GM12878 (cell line): Measurements from ENCODE around the gene SLC5A10. TPM values are rescaled to one million over a fixed set of nuclear protein-coding genes. Genes with fewer than 3 reads are reported as not detected.

Source experiments
- EED ChIP-seq: sonication (generic); IDR thresholded peaks from 2 replicates; pipeline ENCODE4 v1.6.1; 2016; ENCODE audit warnings: antibody characterized with exemption, low read depth
- HCFC1 ChIP-seq: fragments of 150-350 bp; IDR thresholded peaks from 2 replicates; pipeline ENCODE4 v1.6.1; 2014; ENCODE audit warnings: low read length
- JUNB ChIP-seq: IDR thresholded peaks from 2 replicates; pipeline ENCODE4 v1.6.1; 2016; ENCODE audit warnings: antibody characterized with exemption, mild to moderate bottlenecking
- MEF2A ChIP-seq: IDR thresholded peaks from 2 replicates; pipeline ENCODE4 v1.6.1; 2011; ENCODE audit warnings: low read depth, mild to moderate bottlenecking, low read length, moderate library complexity; ENCODE audit not compliant: insufficient read depth
- MTA3 ChIP-seq: IDR thresholded peaks from 2 replicates; pipeline ENCODE4 v1.6.1; 2012; ENCODE audit warnings: low read length, inconsistent platforms, borderline replicate concordance
- NFXL1 ChIP-seq: fragments of 450-650 bp; IDR thresholded peaks from 2 replicates; pipeline ENCODE4 v1.6.1; 2017; ENCODE audit warnings: antibody characterized with exemption, mild to moderate bottlenecking, borderline replicate concordance
- NFYB ChIP-seq: IDR thresholded peaks from 2 replicates; pipeline ENCODE4 v1.6.1; 2011; ENCODE audit warnings: low read depth, mild to moderate bottlenecking, low read length, improper control_type of control experiment, moderate library complexity; ENCODE audit not compliant: insufficient read depth
- POLR2AphosphoS2 ChIP-seq: IDR thresholded peaks from 2 replicates; pipeline ENCODE4 v1.6.1; 2011; ENCODE audit warnings: low read depth, mild to moderate bottlenecking, low read length, improper control_type of control experiment, moderate library complexity
- RAD21 ChIP-seq: IDR thresholded peaks from 2 replicates; pipeline ENCODE4 v1.6.1; 2011; ENCODE audit warnings: mild to moderate bottlenecking, low read depth, low read length, moderate library complexity; ENCODE audit not compliant: insufficient read depth
- SRF ChIP-seq, 2 experiments: IDR thresholded peaks; 2 replicates each; pipeline ENCODE4 v1.6.1; 2011; ENCODE audit warnings: low read depth in 2 of 2, low read length in 2 of 2, mild to moderate bottlenecking in 1 of 2, moderate library complexity in 1 of 2
- SUPT20H ChIP-seq: IDR thresholded peaks from 2 replicates; pipeline ENCODE4 v1.6.1; 2011; ENCODE audit warnings: low read depth, mild to moderate bottlenecking, low read length, moderate library complexity, borderline replicate concordance; ENCODE audit not compliant: control insufficient read depth
- polyA plus RNA-seq, 11 experiments: library from polyadenylated mRNA; depleted of rRNA in 4 of 11; unstranded in 6 of 11; stranded (reverse) in 5 of 11; fragments of >200 nt; fragmentation: Nextera tagmentation in 4 of 11; fragmentation: Illumina TruSeq in 1 of 11; extraction: Ambion mirVana in 4 of 11; extraction: Trizol in 1 of 11; gene quantifications; 1 replicate in 1 of 11; 2 replicates in 10 of 11; pipeline versions ENCODE4 v1.2.1 to v1.2.3, GENCODE V29; 2011 to 2016; ENCODE audit warnings: inconsistent platforms in 2 of 11, missing spikeins in 2 of 11, low read depth in 1 of 11
- total RNA-seq, 4 experiments: library from RNA; depleted of rRNA in 3 of 4; stranded (reverse); fragments of >200 nt in 3 of 4; fragmentation: Illumina TruSeq in 1 of 4; extraction: Trizol in 1 of 4; gene quantifications; 2 replicates each; pipeline versions ENCODE4 v1.2.1 to v1.2.3, GENCODE V29; 2013 to 2021
- TF ChIP-seq, protein P1 (sequence below): fragments of 450-650 bp; IDR thresholded peaks from 2 replicates; pipeline ENCODE4 v1.6.1; 2018; ENCODE audit warnings: borderline replicate concordance, mild to moderate bottlenecking; ENCODE audit not compliant: partially characterized antibody
- TF ChIP-seq, protein P2 (sequence below): fragments of 450-650 bp; IDR thresholded peaks from 2 replicates; pipeline ENCODE4 v1.6.1; 2017; ENCODE audit warnings: low read depth, mild to moderate bottlenecking, moderate library complexity
- TF ChIP-seq, protein P3 (sequence below): IDR thresholded peaks from 2 replicates; pipeline ENCODE4 v1.6.1; 2012; ENCODE audit warnings: improper control_type of control experiment, low read depth, low read length; ENCODE audit not compliant: insufficient replicate concordance
- TF ChIP-seq, protein P4 (sequence below): fragments of 450-650 bp; IDR thresholded peaks from 2 replicates; pipeline ENCODE4 v1.6.1; 2017; ENCODE audit warnings: antibody characterized with exemption, mild to moderate bottlenecking, moderate library complexity
- TF ChIP-seq, protein P5 (sequence below): IDR thresholded peaks from 2 replicates; pipeline ENCODE4 v1.6.1; 2011; ENCODE audit warnings: mild to moderate bottlenecking, low read depth, low read length, moderate library complexity; ENCODE audit not compliant: insufficient replicate concordance

SLC5A10 gene
- total and polyA plus RNA-seq, 10 of the 15 experiments (the other 5 are each of a cell fraction or from before 2014, with no cell fraction given), result under 0.01 to 0.18 (median 0.07) TPM; not detected in 4

DNA sequence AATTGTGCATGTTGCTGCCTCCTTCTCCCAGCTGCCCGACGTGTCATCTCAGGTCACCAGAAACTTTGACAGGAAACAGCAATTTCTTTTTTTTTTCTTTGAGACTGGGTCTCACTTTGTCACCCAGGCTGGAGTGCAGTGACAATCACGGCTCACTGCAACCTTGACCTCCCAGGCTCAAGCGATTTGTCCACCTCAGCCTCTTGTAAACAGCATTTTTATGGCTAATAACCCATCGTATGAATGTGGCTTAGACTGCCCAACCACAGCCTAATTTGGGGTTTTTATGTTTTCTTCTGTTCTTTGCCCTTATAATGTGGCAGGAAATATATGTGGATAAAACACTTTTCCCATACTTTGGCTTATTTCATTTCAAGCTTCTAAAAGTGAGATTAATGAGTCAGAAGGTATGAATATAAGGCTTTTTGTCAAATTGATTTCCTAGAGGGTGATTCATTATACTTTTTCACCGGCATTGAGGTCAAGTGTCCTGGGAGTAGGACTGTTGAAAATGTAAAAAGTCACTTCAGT, 31.0 kb upstream of the SLC5A10 start (continued):
- TF ChIP-seq, protein P1, sequence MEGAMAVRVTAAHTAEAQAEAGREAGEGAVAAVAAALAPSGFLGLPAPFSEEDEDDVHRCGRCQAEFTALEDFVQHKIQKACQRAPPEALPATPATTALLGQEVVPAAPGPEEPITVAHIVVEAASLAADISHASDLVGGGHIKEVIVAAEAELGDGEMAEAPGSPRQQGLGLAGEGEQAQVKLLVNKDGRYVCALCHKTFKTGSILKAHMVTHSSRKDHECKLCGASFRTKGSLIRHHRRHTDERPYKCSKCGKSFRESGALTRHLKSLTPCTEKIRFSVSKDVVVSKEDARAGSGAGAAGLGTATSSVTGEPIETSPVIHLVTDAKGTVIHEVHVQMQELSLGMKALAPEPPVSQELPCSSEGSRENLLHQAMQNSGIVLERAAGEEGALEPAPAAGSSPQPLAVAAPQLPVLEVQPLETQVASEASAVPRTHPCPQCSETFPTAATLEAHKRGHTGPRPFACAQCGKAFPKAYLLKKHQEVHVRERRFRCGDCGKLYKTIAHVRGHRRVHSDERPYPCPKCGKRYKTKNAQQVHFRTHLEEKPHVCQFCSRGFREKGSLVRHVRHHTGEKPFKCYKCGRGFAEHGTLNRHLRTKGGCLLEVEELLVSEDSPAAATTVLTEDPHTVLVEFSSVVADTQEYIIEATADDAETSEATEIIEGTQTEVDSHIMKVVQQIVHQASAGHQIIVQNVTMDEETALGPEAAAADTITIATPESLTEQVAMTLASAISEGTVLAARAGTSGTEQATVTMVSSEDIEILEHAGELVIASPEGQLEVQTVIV, result no peak
- TF ChIP-seq RAD21 (no peak), SRF (IDR thresholded peaks at IDR 0.05; ENCODE audit: low read depth in 2 of 2, low read length in 2 of 2) (no peak), EED (no peak), HCFC1 (no peak), JUNB (no peak), MEF2A (no peak), MTA3 (no peak), NFXL1 (no peak), SUPT20H (no peak), POLR2AphosphoS2 (no peak), NFYB (no peak)
- TF ChIP-seq, protein P2, sequence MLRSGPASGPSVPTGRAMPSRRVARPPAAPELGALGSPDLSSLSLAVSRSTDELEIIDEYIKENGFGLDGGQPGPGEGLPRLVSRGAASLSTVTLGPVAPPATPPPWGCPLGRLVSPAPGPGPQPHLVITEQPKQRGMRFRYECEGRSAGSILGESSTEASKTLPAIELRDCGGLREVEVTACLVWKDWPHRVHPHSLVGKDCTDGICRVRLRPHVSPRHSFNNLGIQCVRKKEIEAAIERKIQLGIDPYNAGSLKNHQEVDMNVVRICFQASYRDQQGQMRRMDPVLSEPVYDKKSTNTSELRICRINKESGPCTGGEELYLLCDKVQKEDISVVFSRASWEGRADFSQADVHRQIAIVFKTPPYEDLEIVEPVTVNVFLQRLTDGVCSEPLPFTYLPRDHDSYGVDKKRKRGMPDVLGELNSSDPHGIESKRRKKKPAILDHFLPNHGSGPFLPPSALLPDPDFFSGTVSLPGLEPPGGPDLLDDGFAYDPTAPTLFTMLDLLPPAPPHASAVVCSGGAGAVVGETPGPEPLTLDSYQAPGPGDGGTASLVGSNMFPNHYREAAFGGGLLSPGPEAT, result peak; percentile 62; the same call in 1 of the 2 replicates
- TF ChIP-seq, protein P3, sequence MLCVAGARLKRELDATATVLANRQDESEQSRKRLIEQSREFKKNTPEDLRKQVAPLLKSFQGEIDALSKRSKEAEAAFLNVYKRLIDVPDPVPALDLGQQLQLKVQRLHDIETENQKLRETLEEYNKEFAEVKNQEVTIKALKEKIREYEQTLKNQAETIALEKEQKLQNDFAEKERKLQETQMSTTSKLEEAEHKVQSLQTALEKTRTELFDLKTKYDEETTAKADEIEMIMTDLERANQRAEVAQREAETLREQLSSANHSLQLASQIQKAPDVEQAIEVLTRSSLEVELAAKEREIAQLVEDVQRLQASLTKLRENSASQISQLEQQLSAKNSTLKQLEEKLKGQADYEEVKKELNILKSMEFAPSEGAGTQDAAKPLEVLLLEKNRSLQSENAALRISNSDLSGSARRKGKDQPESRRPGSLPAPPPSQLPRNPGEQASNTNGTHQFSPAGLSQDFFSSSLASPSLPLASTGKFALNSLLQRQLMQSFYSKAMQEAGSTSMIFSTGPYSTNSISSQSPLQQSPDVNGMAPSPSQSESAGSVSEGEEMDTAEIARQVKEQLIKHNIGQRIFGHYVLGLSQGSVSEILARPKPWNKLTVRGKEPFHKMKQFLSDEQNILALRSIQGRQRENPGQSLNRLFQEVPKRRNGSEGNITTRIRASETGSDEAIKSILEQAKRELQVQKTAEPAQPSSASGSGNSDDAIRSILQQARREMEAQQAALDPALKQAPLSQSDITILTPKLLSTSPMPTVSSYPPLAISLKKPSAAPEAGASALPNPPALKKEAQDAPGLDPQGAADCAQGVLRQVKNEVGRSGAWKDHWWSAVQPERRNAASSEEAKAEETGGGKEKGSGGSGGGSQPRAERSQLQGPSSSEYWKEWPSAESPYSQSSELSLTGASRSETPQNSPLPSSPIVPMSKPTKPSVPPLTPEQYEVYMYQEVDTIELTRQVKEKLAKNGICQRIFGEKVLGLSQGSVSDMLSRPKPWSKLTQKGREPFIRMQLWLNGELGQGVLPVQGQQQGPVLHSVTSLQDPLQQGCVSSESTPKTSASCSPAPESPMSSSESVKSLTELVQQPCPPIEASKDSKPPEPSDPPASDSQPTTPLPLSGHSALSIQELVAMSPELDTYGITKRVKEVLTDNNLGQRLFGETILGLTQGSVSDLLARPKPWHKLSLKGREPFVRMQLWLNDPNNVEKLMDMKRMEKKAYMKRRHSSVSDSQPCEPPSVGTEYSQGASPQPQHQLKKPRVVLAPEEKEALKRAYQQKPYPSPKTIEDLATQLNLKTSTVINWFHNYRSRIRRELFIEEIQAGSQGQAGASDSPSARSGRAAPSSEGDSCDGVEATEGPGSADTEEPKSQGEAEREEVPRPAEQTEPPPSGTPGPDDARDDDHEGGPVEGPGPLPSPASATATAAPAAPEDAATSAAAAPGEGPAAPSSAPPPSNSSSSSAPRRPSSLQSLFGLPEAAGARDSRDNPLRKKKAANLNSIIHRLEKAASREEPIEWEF, result no peak
- TF ChIP-seq, protein P4, sequence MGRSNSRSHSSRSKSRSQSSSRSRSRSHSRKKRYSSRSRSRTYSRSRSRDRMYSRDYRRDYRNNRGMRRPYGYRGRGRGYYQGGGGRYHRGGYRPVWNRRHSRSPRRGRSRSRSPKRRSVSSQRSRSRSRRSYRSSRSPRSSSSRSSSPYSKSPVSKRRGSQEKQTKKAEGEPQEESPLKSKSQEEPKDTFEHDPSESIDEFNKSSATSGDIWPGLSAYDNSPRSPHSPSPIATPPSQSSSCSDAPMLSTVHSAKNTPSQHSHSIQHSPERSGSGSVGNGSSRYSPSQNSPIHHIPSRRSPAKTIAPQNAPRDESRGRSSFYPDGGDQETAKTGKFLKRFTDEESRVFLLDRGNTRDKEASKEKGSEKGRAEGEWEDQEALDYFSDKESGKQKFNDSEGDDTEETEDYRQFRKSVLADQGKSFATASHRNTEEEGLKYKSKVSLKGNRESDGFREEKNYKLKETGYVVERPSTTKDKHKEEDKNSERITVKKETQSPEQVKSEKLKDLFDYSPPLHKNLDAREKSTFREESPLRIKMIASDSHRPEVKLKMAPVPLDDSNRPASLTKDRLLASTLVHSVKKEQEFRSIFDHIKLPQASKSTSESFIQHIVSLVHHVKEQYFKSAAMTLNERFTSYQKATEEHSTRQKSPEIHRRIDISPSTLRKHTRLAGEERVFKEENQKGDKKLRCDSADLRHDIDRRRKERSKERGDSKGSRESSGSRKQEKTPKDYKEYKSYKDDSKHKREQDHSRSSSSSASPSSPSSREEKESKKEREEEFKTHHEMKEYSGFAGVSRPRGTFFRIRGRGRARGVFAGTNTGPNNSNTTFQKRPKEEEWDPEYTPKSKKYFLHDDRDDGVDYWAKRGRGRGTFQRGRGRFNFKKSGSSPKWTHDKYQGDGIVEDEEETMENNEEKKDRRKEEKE, result no peak
- TF ChIP-seq, protein P5, sequence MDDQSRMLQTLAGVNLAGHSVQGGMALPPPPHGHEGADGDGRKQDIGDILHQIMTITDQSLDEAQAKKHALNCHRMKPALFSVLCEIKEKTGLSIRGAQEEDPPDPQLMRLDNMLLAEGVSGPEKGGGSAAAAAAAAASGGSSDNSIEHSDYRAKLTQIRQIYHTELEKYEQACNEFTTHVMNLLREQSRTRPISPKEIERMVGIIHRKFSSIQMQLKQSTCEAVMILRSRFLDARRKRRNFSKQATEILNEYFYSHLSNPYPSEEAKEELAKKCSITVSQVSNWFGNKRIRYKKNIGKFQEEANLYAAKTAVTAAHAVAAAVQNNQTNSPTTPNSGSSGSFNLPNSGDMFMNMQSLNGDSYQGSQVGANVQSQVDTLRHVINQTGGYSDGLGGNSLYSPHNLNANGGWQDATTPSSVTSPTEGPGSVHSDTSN, result no peak
